Cortex of kidney (tissue), 1 donor: ENCODE measurements around the gene RRP1B.
"Not testable (repeated sequence)": the region's sequence is repeated elsewhere in the genome, so short reads cannot be mapped to it uniquely, and the experiment has no call there.

ENCODE experiments used
- DNase-seq: peaks from one replicate; lab custom pipeline; 2025; lab: John Stamatoyannopoulos, UW

The RRP1B gene

GRCh38 chr21:43643193-43643592 lies 16.2 kb upstream of the RRP1B start:
- DNase-seq: no peak

GRCh38 chr21:43644071-43644470 lies 15.3 kb upstream of the RRP1B start:
- DNase-seq: no peak

- DNase-seq: no peak
Observed at GRCh38 chr21:43644609-43645008, 14.8 kb upstream of the RRP1B start.

GRCh38 chr21:43645136-43645891 lies 14.0 kb upstream of the RRP1B start:
- no peak for DNase-seq

- no peak for DNase-seq
Observed at GRCh38 chr21:43645976-43646375, 13.4 kb upstream of the RRP1B start.

- DNase-seq: no peak
Observed at GRCh38 chr21:43646550-43647260, 12.7 kb upstream of the RRP1B start.

- no peak for DNase-seq
Observed at GRCh38 chr21:43648171-43648570, 11.2 kb upstream of the RRP1B start.

GRCh38 chr21:43651926-43652325 lies 7.4 kb upstream of the RRP1B start:
- DNase-seq: not testable (repeated sequence)

- no peak for DNase-seq
Observed at GRCh38 chr21:43652616-43653015, 6.7 kb upstream of the RRP1B start.

- DNase-seq: no peak
Observed at GRCh38 chr21:43653626-43654025, 5.7 kb upstream of the RRP1B start.

- no peak for DNase-seq
Observed at GRCh38 chr21:43654806-43655489, 4.4 kb upstream of the RRP1B start.

- no peak for DNase-seq
Observed at GRCh38 chr21:43657355-43658087, 1.8 kb upstream of the RRP1B start.

GRCh38 chr21:43658088-43658741 lies 1.1 kb upstream of the RRP1B start:
- no peak for DNase-seq

GRCh38 chr21:43658769-43659135 lies 608 bp upstream of the RRP1B start:
- DNase-seq: no peak

GRCh38 chr21:43662286-43662685 lies 2.9 kb downstream of the RRP1B start:
- DNase-seq: no peak

GRCh38 chr21:43663033-43663432 lies 3.7 kb downstream of the RRP1B start:
- no peak for DNase-seq

- DNase-seq: no peak
Observed at GRCh38 chr21:43664358-43664757, 5.0 kb downstream of the RRP1B start.

GRCh38 chr21:43665879-43666278 lies 6.5 kb downstream of the RRP1B start:
- no peak for DNase-seq

- no peak for DNase-seq
Observed at GRCh38 chr21:43667191-43667904, 8.0 kb downstream of the RRP1B start.

- DNase-seq: no peak
Observed at GRCh38 chr21:43669828-43670605, 10.7 kb downstream of the RRP1B start.
